Heart left ventricle (tissue), 13 donors: Measurements from ENCODE around the gene ATXN7L1.

Source experiments
- CTCF ChIP-seq, 12 donors: fragments of 200-600 bp; sonication (generic) in 4 of 12; IDR thresholded peaks; one replicate each; pipeline versions ENCODE4 v1.5.0 to v1.8.0; 2018 to 2022; ENCODE audit warnings: antibody characterized with exemption in 12 of 12, mild to moderate bottlenecking in 5 of 12
- POLR2A ChIP-seq, 2 donors: fragments of 450-650 bp; IDR thresholded peaks; one replicate each; pipeline ENCODE4 v1.6.1; 2017; ENCODE audit warnings: antibody characterized with exemption in 2 of 2, mild to moderate bottlenecking in 2 of 2, moderate library complexity in 2 of 2
- donor health status: ischemic (EF 13 %, LVEDD 7.1; RV severe dilation, severe dysfunction).
- donor health status: DM: no; HTN: yes; CAD: no.
- donor health status: DM: no; HTN: no; CAD: no.
- donor health status: ischemic (EF 25% LVEDD 6.9; RV normal size, moderate dysfunction).
- donor health status: ischemic (EF 25% LVEDD 5.7; RV mildly dilated, moderate dysfunction).
- donor health status: ischemic (EF 35%, LVEDD 5.7; RV mildly dilated, moderate dysfunction).
- donor health status: nonischemic (EF 11% LVEDD 7.7; RV severe dilation, severe dysfunction).
- donor health status: DM: yes; HTN: yes; CAD: no.
- donor health status: PGD.
- donor health status: ischemic (EF 29% LVEDD 5.4; RV normal size, mild dysfunction).
- donor health status: nonischemic (EF 23%, LVEDD 6.1; RV moderate dilation, normal function).

DNA sequence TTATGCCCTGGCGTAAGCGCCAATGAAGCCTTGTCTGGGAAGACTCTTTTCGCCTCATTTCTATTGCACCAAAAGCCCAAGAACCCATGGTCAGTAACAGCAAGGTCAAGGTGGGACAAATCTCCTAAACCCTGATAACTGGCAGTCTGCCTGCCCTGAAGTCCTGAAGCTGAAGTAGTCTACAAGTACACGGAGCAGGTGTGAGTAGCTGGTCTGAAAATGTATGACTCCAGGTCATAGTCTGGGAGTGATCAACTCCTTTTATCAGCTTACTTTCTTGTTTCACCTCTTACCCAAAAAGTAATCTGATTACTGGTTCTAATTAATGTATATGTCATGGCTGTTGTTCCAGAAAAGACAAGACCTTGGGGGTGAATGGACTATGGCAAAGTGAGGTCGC, 187.8 kb downstream of the ATXN7L1 start:
- TF ChIP-seq POLR2A (IDR thresholded peaks at IDR 0.05) (no peak), CTCF (IDR thresholded peaks at IDR 0.05) (no peak)
